K562 (cell line): ENCODE data around the gene TENM4. TPM values are rescaled to one million over a fixed set of nuclear protein-coding genes. Genes with fewer than 3 reads are reported as not detected.

ENCODE experiments used
- ATAC-seq: fragments of 200-7000 bp; cut with Tn5 transposase; 3 replicates; pipeline ENCODE4 v1.9.1; 2020; ENCODE audit warnings: moderate library complexity
- BruUV-seq: library from RNA; stranded (reverse); fragments of 400-500 nt; replicated peaks from 2 replicates; lab custom pipeline; 2021; lab: Mats Ljungman, UMichigan
- CTCF ChIA-PET: fragments of 300-600 bp; formaldehyde crosslinking; extraction: SDS; loops from one replicate; lab custom pipeline; 2021; ENCODE audit warnings: low intra/inter-chr PET ratio; lab: Yijun Ruan, JAX
- POLR2A ChIA-PET: fragments of 300-600, 350-650 bp; sonication (Branson Sonifier 250); formaldehyde crosslinking; extraction: SDS; loops from one replicate; lab custom pipeline; 2021; ENCODE audit warnings: antibody characterized with exemption, inconsistent platforms; lab: Yijun Ruan, JAX
- DNase-seq, 4 experiments: peaks; one replicate each; pipeline versions ENCODE4 v3.0.0 to v3.0.0-alpha.2; 2011 to 2018; ENCODE audit warnings: low spot score in 3 of 4, mixed read lengths in 3 of 4; ENCODE audit errors: extremely low read depth in 1 of 4
- FAIRE-seq: peaks from 2 replicates; lab custom pipeline; 2011; peaks lifted over from hg19 to GRCh38; lab: Jason Lieb, UNC
- H2AFZ ChIP-seq: 2 replicates; pipeline ENCODE4 v1.6.0; 2011; ENCODE audit warnings: low read depth, low read length, control low read depth, inconsistent platforms
- H3K27ac ChIP-seq: fragments of 200-600 bp; 3 replicates; pipeline ENCODE4 v1.8.0; 2011; ENCODE audit warnings: low read depth, mild to moderate bottlenecking, control low read depth, inconsistent platforms, low read length, moderate library complexity, mixed read lengths; ENCODE audit errors: extremely low read depth
- H3K27me3 ChIP-seq, 2 experiments: fragments of 300-600 bp in 1 of 2; 2 replicates in 1 of 2; 3 replicates in 1 of 2; pipeline versions ENCODE4 v1.6.0 to v1.8.0; 2011; ENCODE audit warnings: inconsistent platforms in 2 of 2, low read length in 2 of 2, mild to moderate bottlenecking in 1 of 2, mixed read lengths in 1 of 2, moderate library complexity in 1 of 2; ENCODE audit not compliant: control insufficient read depth in 2 of 2, insufficient read depth in 2 of 2
- H3K36me3 ChIP-seq: fragments of 300-600 bp; 3 replicates; pipeline ENCODE4 v1.8.0; 2011; ENCODE audit warnings: mild to moderate bottlenecking, low read length, inconsistent platforms; ENCODE audit not compliant: control insufficient read depth, insufficient read depth
- H3K4me1 ChIP-seq, 2 experiments: fragments of 200-600 bp in 1 of 2; replicated peaks in 1 of 2; 2 replicates in 1 of 2; 3 replicates in 1 of 2; pipeline versions ENCODE4 v1.5.1 to v1.8.0; 2011; ENCODE audit warnings: inconsistent platforms in 2 of 2, low read length in 2 of 2, mild to moderate bottlenecking in 1 of 2, mixed read lengths in 1 of 2, moderate library complexity in 1 of 2; ENCODE audit not compliant: control insufficient read depth in 2 of 2, insufficient read depth in 2 of 2
- H3K4me2 ChIP-seq: 2 replicates; pipeline ENCODE4 v1.6.1; 2011; ENCODE audit warnings: low read length, control low read depth, inconsistent platforms, mixed read lengths; ENCODE audit not compliant: insufficient read depth
- H3K4me3 ChIP-seq: fragments of 200-600 bp; sonication (generic), shearing (Covaris generic); 2 replicates; pipeline ENCODE4 v1.5.1; 2016; ENCODE audit warnings: control low read depth, inconsistent platforms
- H3K79me2 ChIP-seq: fragments of 200-600 bp; 3 replicates; pipeline ENCODE4 v1.8.0; 2011; ENCODE audit warnings: low read length, inconsistent platforms; ENCODE audit not compliant: control insufficient read depth, insufficient read depth
- H3K9ac ChIP-seq, 2 experiments: 2 replicates each; pipeline versions ENCODE4 v1.6.0 to v1.6.1; 2011; ENCODE audit warnings: low read depth in 2 of 2, low read length in 2 of 2, control low read depth in 1 of 2, inconsistent platforms in 1 of 2, mild to moderate bottlenecking in 1 of 2, mixed read lengths in 1 of 2; ENCODE audit not compliant: insufficient read depth in 1 of 2
- H3K9me1 ChIP-seq: one replicate; pipeline ENCODE4 v1.6.0; 2011; ENCODE audit warnings: inconsistent platforms, mild to moderate bottlenecking, low read length, moderate library complexity; ENCODE audit not compliant: control insufficient read depth, insufficient read depth
- H3K9me3 ChIP-seq: replicated peaks from 2 replicates; pipeline ENCODE4 v1.5.1; 2011; ENCODE audit warnings: low read depth, low read length, inconsistent platforms; ENCODE audit not compliant: control insufficient read depth, insufficient read depth
- H4K20me1 ChIP-seq: replicated peaks from 2 replicates; pipeline ENCODE4 v1.6.1; 2011; ENCODE audit warnings: low read length, inconsistent platforms, mixed read lengths; ENCODE audit not compliant: control insufficient read depth, insufficient read depth
- ARNT ChIP-seq, 2 experiments: fragments of 450-650 bp; IDR thresholded peaks; 2 replicates each; pipeline ENCODE4 v1.6.1; 2016; ENCODE audit warnings: mild to moderate bottlenecking in 1 of 2
- CCAR2 ChIP-seq: fragments of 200-400 bp; formaldehyde crosslinking; IDR thresholded peaks from 2 replicates; pipeline ENCODE4 v1.6.1; 2017; ENCODE audit warnings: mild to moderate bottlenecking, low read depth, low read length
- ETS2 ChIP-seq: IDR thresholded peaks from 2 replicates; pipeline ENCODE4 v1.6.1; 2016; ENCODE audit warnings: borderline replicate concordance, missing genetic modification characterization, mild to moderate bottlenecking, moderate library complexity, missing compliant biosample characterization; ENCODE audit not compliant: poor library complexity, severe bottlenecking
- GTF2A2 ChIP-seq: IDR thresholded peaks from 2 replicates; pipeline ENCODE4 v1.6.1; 2016; ENCODE audit warnings: mild to moderate bottlenecking, missing genetic modification characterization, missing compliant biosample characterization
- LEF1 ChIP-seq: fragments of 450-650 bp; IDR thresholded peaks from 2 replicates; pipeline ENCODE4 v1.6.1; 2016; ENCODE audit warnings: mild to moderate bottlenecking
- NRF1 ChIP-seq, 2 experiments: fragments of 450-650 bp; IDR thresholded peaks in 1 of 2; conservative IDR thresholded peaks in 1 of 2; 2 replicates each; pipeline ENCODE4 v1.6.1; 2014; ENCODE audit warnings: mild to moderate bottlenecking in 2 of 2
- POLR2AphosphoS5 ChIP-seq: IDR thresholded peaks from 2 replicates; pipeline ENCODE4 v1.6.1; 2011; ENCODE audit warnings: mild to moderate bottlenecking, low read depth, low read length, moderate library complexity; ENCODE audit not compliant: control insufficient read depth, insufficient read depth
- PYGO2 ChIP-seq: fragments of 450-650 bp; IDR thresholded peaks from 2 replicates; pipeline ENCODE4 v1.6.1; 2016; ENCODE audit warnings: mild to moderate bottlenecking, missing genetic modification characterization, moderate library complexity, missing compliant biosample characterization
- SMARCE1 ChIP-seq: fragments of 450-650 bp; IDR thresholded peaks from 2 replicates; pipeline ENCODE4 v1.7.1; 2016; ENCODE audit warnings: mild to moderate bottlenecking
- SNAPC5 ChIP-seq: fragments of 250-450 bp; sonication (Bioruptor Pico); IDR thresholded peaks from 2 replicates; pipeline ENCODE4 v1.8.0; 2021; ENCODE audit warnings: moderate library complexity, mild to moderate bottlenecking, inconsistent platforms
- SPI1 ChIP-seq: IDR thresholded peaks from 2 replicates; pipeline ENCODE4 v1.6.1; 2011; ENCODE audit warnings: low read depth, low read length, control low read depth, borderline replicate concordance
- THAP12 ChIP-seq: fragments of 250-450 bp; sonication (Bioruptor Pico); IDR thresholded peaks from 2 replicates; pipeline ENCODE4 v1.9.0; 2021; ENCODE audit warnings: mild to moderate bottlenecking, inconsistent platforms
- ZKSCAN3 ChIP-seq: fragments of 250-450 bp; sonication (Bioruptor Pico); IDR thresholded peaks from 2 replicates; pipeline ENCODE4 v1.4.0; 2020
- ZNF143 ChIP-seq: sonication (generic); formaldehyde crosslinking; IDR thresholded peaks from 2 replicates; pipeline ENCODE4 v1.9.0; 2022; ENCODE audit warnings: mild to moderate bottlenecking, missing genetic modification reagents
- ZNF518B ChIP-seq: fragments of 250-450 bp; sonication (Bioruptor Pico); IDR thresholded peaks from 2 replicates; pipeline ENCODE4 v1.5.0; 2021; ENCODE audit warnings: mild to moderate bottlenecking, moderate library complexity
- WGBS: fragments of 100-300 bp; shearing (Covaris generic); methylation state at CpG from one replicate; pipeline ENCODE4 v1.1.6; 2016; ENCODE audit warnings: low coverage, mixed read lengths; ENCODE audit not compliant: insufficient coverage; ENCODE audit errors: missing lambda C conversion rate; 5-methylcytosine and 5-hydroxymethylcytosine counted together
- in situ Hi-C: fragments of 300-500 bp; cut with MboI; formaldehyde crosslinking; loops from 4 replicates; pipeline ENCODE4 v1.15.0; 2018; ENCODE audit warnings: inconsistent platforms, mixed read lengths
- intact Hi-C: fragments of 100-400 bp; cut with micrococcal nuclease; formaldehyde crosslinking; loops from 2 replicates; pipeline ENCODE4 v1.14.2; 2022
- polyA plus RNA-seq, 8 experiments: library from polyadenylated mRNA; depleted of rRNA in 4 of 8; stranded (reverse) in 5 of 8; unstranded in 3 of 8; fragments of >200 nt; fragmentation: Nextera tagmentation in 2 of 8; fragmentation: Illumina TruSeq in 1 of 8; extraction: Ambion mirVana in 2 of 8; extraction: Trizol in 1 of 8; gene quantifications; 2 replicates each; pipeline versions ENCODE4 v1.2.1 to v1.2.3, GENCODE V29; 2011 to 2014; ENCODE audit warnings: inconsistent platforms in 1 of 8, missing spikeins in 1 of 8
- total RNA-seq, 7 experiments: library from RNA; depleted of rRNA in 6 of 7; stranded (reverse); fragments of >200 nt in 6 of 7; fragmentation: Illumina TruSeq in 2 of 7; extraction: Trizol in 2 of 7; gene quantifications; 2 replicates each; pipeline versions ENCODE4 v1.2.1 to v1.2.3, GENCODE V29; 2011 to 2021; ENCODE audit warnings: low replicate concordance in 1 of 7

TENM4 gene
- total and polyA plus RNA-seq, 9 of the 15 experiments (the other 6 are each of a cell fraction or from before 2014, with no cell fraction given): 0.16 TPM; not detected in 8

- no peak for TF ChIP-seq THAP12 (CRISPR knock-in tag)
- TF ChIP-seq CCAR2: no peak
- no peak for TF ChIP-seq ZNF143
- no peak for TF ChIP-seq POLR2AphosphoS5
These were observed 77.6 kb downstream of the TENM4 start (continued) for GRCh38 chr11:79363256-79363655.

- no peak overlapping the region for H3K4me3 ChIP-seq
- no peak overlapping the region for H2AFZ ChIP-seq
- intact Hi-C loops: no loop called here
- H3K27me3 ChIP-seq: no peaks in the 10 kb centered on the region
- no peak overlapping the region for H3K27ac ChIP-seq
- no TSS peak for BruUV-seq
- no peaks in the 10 kb centered on the region for H3K79me2 ChIP-seq
- no peak for FAIRE-seq
- no peaks in the 10 kb centered on the region for H3K4me1 ChIP-seq
- in situ Hi-C loops: no loop called here
- H3K4me2 ChIP-seq: no peak overlapping the region
- TF ChIP-seq ETS2 (tag) (no peak), SMARCE1 (no peak), SPI1 (no peak), GTF2A2 (no peak), ZKSCAN3 (CRISPR knock-in tag) (no peak), SNAPC5 (CRISPR knock-in tag) (no peak), LEF1 (no peak), ARNT (IDR thresholded peaks at IDR 0.05) (no peak), NRF1 (conservative IDR thresholded peaks at IDR 0.05 in 1 of 2, IDR thresholded peaks at IDR 0.05 in 1 of 2) (no peak), PYGO2 (no peak), ZNF518B (CRISPR knock-in tag) (no peak)
- TF ChIP-seq, all 486 proteins: peak for 0
- H3K9me3 ChIP-seq: no peaks in the 10 kb centered on the region
- H3K36me3 ChIP-seq: no peaks in the 10 kb centered on the region
- ChIA-PET CTCF (no interaction called here), POLR2A (no interaction called here)
- WGBS: 0% methylated on average over 4 of the region's 4 CpGs
- ATAC-seq (no peak), DNase-seq (no peak)
- H3K9ac ChIP-seq: no peak overlapping the region
- no peaks in the 10 kb centered on the region for H3K9me1 ChIP-seq
- no peaks in the 10 kb centered on the region; the same call in 1 of the 2 replicates for H4K20me1 ChIP-seq
These were observed 78.0 kb downstream of the TENM4 start for GRCh38 chr11:79362821-79363220.
